IMR-90 (cell line): Measurements from ENCODE around the gene ITK. TPM values are rescaled to one million over a fixed set of nuclear protein-coding genes. Genes with fewer than 3 reads are reported as not detected.

ENCODE experiments used
- ATAC-seq: fragments of 200-7000 bp; cut with Tn5 transposase; 2 replicates; pipeline ENCODE4 v1.9.1; 2020; ENCODE audit warnings: low read depth, mild to moderate bottlenecking, moderate library complexity
- BruUV-seq: library from RNA; stranded (reverse); fragments of 400-500 nt; replicated peaks from 2 replicates; lab custom pipeline; 2021; lab: Mats Ljungman, UMichigan
- CTCF ChIA-PET: fragments of 300-600 bp; formaldehyde crosslinking; extraction: SDS; loops from one replicate; lab custom pipeline; 2021; ENCODE audit warnings: antibody characterized with exemption; lab: Yijun Ruan, JAX
- POLR2A ChIA-PET: fragments of 300-600 bp; sonication (Branson Sonifier 250); formaldehyde crosslinking; loops from one replicate; lab custom pipeline; 2022; ENCODE audit warnings: antibody characterized with exemption; ENCODE audit not compliant: unreplicated experiment; lab: Charles Lee
- DNase-seq: peaks from one replicate; pipeline ENCODE4 v3.0.0; 2013
- H2AFZ ChIP-seq: replicated peaks from 2 replicates; pipeline ENCODE3; 2013; ENCODE audit warnings: low read length, mild to moderate bottlenecking; ENCODE audit not compliant: poor library complexity
- H2AK5ac ChIP-seq: 2 replicates; pipeline ENCODE4 v1.6.1; 2013; ENCODE audit warnings: low read depth, low read length, inconsistent platforms
- H2AK9ac ChIP-seq: replicated peaks from 2 replicates; pipeline ENCODE3; 2013; ENCODE audit warnings: mild to moderate bottlenecking, low read depth, low read length, moderate library complexity; ENCODE audit not compliant: poor library complexity
- H2BK120ac ChIP-seq: 2 replicates; pipeline ENCODE4 v1.6.1; 2013; ENCODE audit warnings: low read depth, low read length, inconsistent platforms
- H2BK15ac ChIP-seq: 3 replicates; pipeline ENCODE4 v1.6.1; 2013; ENCODE audit warnings: low read depth, low read length, inconsistent platforms
- H2BK20ac ChIP-seq: 2 replicates; pipeline ENCODE4 v1.6.1; 2013; ENCODE audit warnings: low read depth, mild to moderate bottlenecking, inconsistent platforms, low read length, moderate library complexity
- H2BK5ac ChIP-seq: 2 replicates; pipeline ENCODE4 v1.6.1; 2013; ENCODE audit warnings: mild to moderate bottlenecking, low read depth, low read length, inconsistent platforms; ENCODE audit not compliant: poor library complexity, severe bottlenecking
- H3K14ac ChIP-seq: replicated peaks from 2 replicates; pipeline ENCODE4 v1.6.1; 2013; ENCODE audit warnings: low read depth, low read length, inconsistent platforms
- H3K18ac ChIP-seq: 2 replicates; pipeline ENCODE4 v1.6.1; 2013; ENCODE audit warnings: low read depth, low read length, control low read depth
- H3K23ac ChIP-seq: 2 replicates; pipeline ENCODE4 v1.6.1; 2013; ENCODE audit warnings: low read depth, low read length, inconsistent platforms
- H3K27ac ChIP-seq: 2 replicates; pipeline ENCODE4 v1.5.1; 2013; ENCODE audit warnings: mild to moderate bottlenecking, control low read depth, low read length; ENCODE audit not compliant: insufficient read depth
- H3K27me3 ChIP-seq: 2 replicates; pipeline ENCODE4 v1.6.1; 2013; ENCODE audit warnings: low read length; ENCODE audit not compliant: control insufficient read depth, insufficient read depth
- H3K36me3 ChIP-seq: 2 replicates; pipeline ENCODE4 v1.6.1; 2013; ENCODE audit warnings: low read length, mixed read lengths; ENCODE audit not compliant: control insufficient read depth, insufficient read depth
- H3K4ac ChIP-seq: 2 replicates; pipeline ENCODE4 v1.6.1; 2013; ENCODE audit warnings: low read depth, low read length, inconsistent platforms
- H3K4me1 ChIP-seq: 2 replicates; pipeline ENCODE4 v1.6.1; 2013; ENCODE audit warnings: low read length, mixed read lengths; ENCODE audit not compliant: control insufficient read depth, insufficient read depth
- H3K4me2 ChIP-seq: 2 replicates; pipeline ENCODE4 v1.6.1; 2013; ENCODE audit warnings: low read depth, mild to moderate bottlenecking, control low read depth, low read length, moderate library complexity
- H3K4me3 ChIP-seq: 2 replicates; pipeline ENCODE4 v1.5.1; 2013; ENCODE audit warnings: low read depth, mild to moderate bottlenecking, control low read depth, low read length, moderate library complexity; ENCODE audit not compliant: insufficient read depth
- H3K56ac ChIP-seq: 2 replicates; pipeline ENCODE4 v1.6.1; 2013; ENCODE audit warnings: low read length, inconsistent platforms; ENCODE audit not compliant: insufficient read depth; ENCODE audit errors: extremely low read depth
- H3K79me1 ChIP-seq, 2 experiments: 2 replicates each; pipeline ENCODE4 v1.6.1; 2013; ENCODE audit warnings: low read length in 2 of 2, inconsistent platforms in 1 of 2, low read depth in 1 of 2
- H3K9ac ChIP-seq: 2 replicates; pipeline ENCODE4 v1.6.1; 2013; ENCODE audit warnings: low read depth, low read length, control low read depth
- H3K9me1 ChIP-seq: 2 replicates; pipeline ENCODE4 v1.6.1; 2013; ENCODE audit warnings: low read length, inconsistent platforms; ENCODE audit not compliant: insufficient read depth
- H3K9me3 ChIP-seq: 2 replicates; pipeline ENCODE4 v1.6.1; 2013; ENCODE audit warnings: low read length; ENCODE audit not compliant: control insufficient read depth, insufficient read depth
- H4K20me1 ChIP-seq: 2 replicates; pipeline ENCODE4 v1.6.1; 2013; ENCODE audit warnings: low read length, inconsistent platforms; ENCODE audit not compliant: insufficient read depth
- H4K5ac ChIP-seq: 2 replicates; pipeline ENCODE4 v1.6.1; 2013; ENCODE audit warnings: mild to moderate bottlenecking, low read depth, low read length, control low read depth
- H4K8ac ChIP-seq, 2 experiments: 2 replicates each; pipeline ENCODE4 v1.6.1; 2013; ENCODE audit warnings: low read depth in 2 of 2, low read length in 2 of 2, control low read depth in 1 of 2, inconsistent platforms in 1 of 2
- H4K91ac ChIP-seq: 2 replicates; pipeline ENCODE4 v1.6.1; 2013; ENCODE audit warnings: low read depth, low read length, inconsistent platforms; ENCODE audit not compliant: insufficient read depth
- CEBPB ChIP-seq: IDR thresholded peaks from 2 replicates; pipeline ENCODE4 v1.6.1; 2012; ENCODE audit warnings: low read depth, low read length, improper control_type of control experiment
- MAZ ChIP-seq: IDR thresholded peaks from 2 replicates; pipeline ENCODE4 v1.6.1; 2012; ENCODE audit warnings: low read depth, mild to moderate bottlenecking, low read length, improper control_type of control experiment, moderate library complexity, borderline replicate concordance
- MXI1 ChIP-seq: IDR thresholded peaks from 2 replicates; pipeline ENCODE4 v1.6.1; 2012; ENCODE audit warnings: low read depth, mild to moderate bottlenecking, low read length, moderate library complexity, borderline replicate concordance
- RCOR1 ChIP-seq: IDR thresholded peaks from 2 replicates; pipeline ENCODE4 v1.6.1; 2012; ENCODE audit warnings: mild to moderate bottlenecking, low read length, improper control_type of control experiment; ENCODE audit not compliant: insufficient replicate concordance
- USF2 ChIP-seq: fragments of 150-350 bp; IDR thresholded peaks from 2 replicates; pipeline ENCODE4 v1.6.1; 2017; ENCODE audit warnings: mild to moderate bottlenecking, antibody characterized with exemption, low read length, low read depth
- WGBS, 2 experiments: methylation state at CpG; one replicate each; pipeline versions ENCODE4 v1.1.5 to v1.1.7; 2013; ENCODE audit warnings: missing lambda C conversion rate in 2 of 2; ENCODE audit not compliant: insufficient read length in 1 of 2; ENCODE audit errors: extremely low coverage in 2 of 2; 5-methylcytosine and 5-hydroxymethylcytosine counted together
- dilution Hi-C: fragments of 300-500 bp; cut with HindIII; formaldehyde crosslinking; loops from one replicate; pipeline ENCODE4 v1.14.3; 2018; ENCODE audit warnings: low sequenced_read_pairs; ENCODE audit not compliant: unreplicated experiment
- in situ Hi-C: fragments of 300-500 bp; cut with MboI; formaldehyde crosslinking; loops from 3 replicates; pipeline ENCODE4 v1.14.3; 2019; ENCODE audit warnings: low sequenced_read_pairs, inconsistent platforms, mixed read lengths
- intact Hi-C: fragments of 100-400 bp; cut with micrococcal nuclease; formaldehyde crosslinking; loops from 2 replicates; pipeline ENCODE4 v1.10.0; 2022
- polyA plus RNA-seq, 3 experiments: library from polyadenylated mRNA; depleted of rRNA; stranded (reverse); fragments of >200 nt; gene quantifications; 2 replicates each; pipeline ENCODE4 v1.2.3, GENCODE V29; 2012; ENCODE audit warnings: low replicate concordance in 1 of 3
- total RNA-seq: library from RNA; depleted of rRNA; stranded (reverse); fragments of >200 nt; gene quantifications from 2 replicates; pipeline ENCODE4 v1.2.3, GENCODE V29; 2012

ITK gene
- total and polyA plus RNA-seq, 2 of the 4 experiments (the other 2 are of a cell fraction), result not detected

GRCh38 chr5:157137691-157138090 is 42.9 kb upstream of the ITK start:
- POLR2A ChIA-PET, result interaction anchor here (0.5 kb wide), 1 partner anchor 30 kb away, joined by 4 read pairs; no protein-coding TSS in a partner anchor
- in situ Hi-C loops, result loop anchor here (25.0 kb wide), 1 partner anchor 1200 kb away; no protein-coding TSS in a partner anchor
- Histone ChIP-seq H3K23ac (no peak overlapping the region), H4K20me1 (no peaks in the 10 kb centered on the region; the same call in 1 of the 2 replicates), H3K4me2 (no peak overlapping the region), H3K18ac (no peak overlapping the region), H3K9ac (no peak overlapping the region), H2BK15ac (no peak overlapping the region), H2AFZ (no peak overlapping the region), H3K79me1 (peaks cover 16 to 26% of the 10 kb centered on the region in 2 experiments), H3K4ac (no peak overlapping the region), H3K27ac (no peak overlapping the region), H3K36me3 (peaks cover 8% of the 10 kb centered on the region), H3K9me3 (no peaks in the 10 kb centered on the region), H3K4me1 (no peaks in the 10 kb centered on the region), H2BK20ac (no peak overlapping the region), H3K14ac (no peak overlapping the region), H4K5ac (no peak overlapping the region), H3K56ac (no peak overlapping the region), H3K27me3 (no peaks in the 10 kb centered on the region), H2AK5ac (no peak overlapping the region), H2BK120ac (no peak overlapping the region), H3K9me1 (no peaks in the 10 kb centered on the region), H4K8ac (no peak overlapping the region), H4K91ac (no peak overlapping the region), H2BK5ac (no peak overlapping the region), H3K4me3 (no peak overlapping the region), H2AK9ac (no peak overlapping the region)
- ATAC-seq (no peak), DNase-seq (no peak)
- intact Hi-C loops, result no loop called here
- dilution Hi-C loops, result no loop called here
- no peak for TF ChIP-seq CEBPB
- TF ChIP-seq USF2, result no peak
- TF ChIP-seq RCOR1, result no peak
- TF ChIP-seq MAZ, result no peak
- TF ChIP-seq MXI1, result no peak
- BruUV-seq, result no TSS peak
- 100% methylated on average over 2 of the region's 6 CpGs; no CpG with 5 or more reads in 1 of the 2 experiments for WGBS, 2 experiments
- CTCF ChIA-PET, result no interaction called here
